PFSK-1 (cell line): ENCODE results near the gene AKIRIN2.

Experiments
- FOXP2 ChIP-seq: optimal IDR thresholded peaks from 2 replicates; pipeline ENCODE3; 2011; ENCODE audit warnings: borderline replicate concordance, control low read depth, inconsistent platforms; ENCODE audit not compliant: insufficient read depth; ENCODE audit errors: extremely low read length, extremely low read depth
- POLR2AphosphoS5 ChIP-seq: IDR thresholded peaks from 2 replicates; pipeline ENCODE4 v1.6.1; 2012; ENCODE audit warnings: low read depth, mild to moderate bottlenecking, control low read depth, low read length, moderate library complexity
- REST ChIP-seq, 2 experiments: IDR thresholded peaks; 2 replicates each; pipeline versions ENCODE4 v1.6.1 to v1.8.0; 2011 to 2012; ENCODE audit warnings: low read depth in 2 of 2, low read length in 2 of 2, control low read depth in 1 of 2, inconsistent platforms in 1 of 2, mild to moderate bottlenecking in 1 of 2, moderate library complexity in 1 of 2; ENCODE audit not compliant: insufficient read depth in 1 of 2
- SIN3A ChIP-seq: IDR thresholded peaks from 2 replicates; pipeline ENCODE4 v1.6.1; 2012; ENCODE audit warnings: mild to moderate bottlenecking, low read length, moderate library complexity, borderline replicate concordance; ENCODE audit not compliant: insufficient read depth
- TAF1 ChIP-seq: IDR thresholded peaks from 2 replicates; pipeline ENCODE4 v1.6.1; 2012; ENCODE audit warnings: low read length, control low read depth, borderline replicate concordance; ENCODE audit not compliant: insufficient read depth

AKIRIN2 gene

GRCh38 chr6:87702589-87702945, 534 bp upstream of the AKIRIN2 start:
- TF ChIP-seq SIN3A (no peak), FOXP2 (no peak), TAF1 (no peak), REST (IDR thresholded peaks at IDR 0.05; ENCODE audit: insufficient read depth in 1 of 2, low read depth in 2 of 2, low read length in 2 of 2) (no peak), POLR2AphosphoS5 (no peak)

- TF ChIP-seq FOXP2 (no peak), REST (IDR thresholded peaks at IDR 0.05; ENCODE audit: insufficient read depth in 1 of 2, low read depth in 2 of 2, low read length in 2 of 2) (no peak), TAF1 (no peak), POLR2AphosphoS5 (no peak), SIN3A (no peak)
Measured at GRCh38 chr6:87701344-87701675, 723 bp downstream of the AKIRIN2 start.

GRCh38 chr6:87700397-87701343, 1.4 kb downstream of the AKIRIN2 start:
- TF ChIP-seq POLR2AphosphoS5 (no peak; the same call in 1 of the 2 replicates), SIN3A (peak; percentile 92; the same call in 1 of the 2 replicates), REST (IDR thresholded peaks at IDR 0.05; ENCODE audit: insufficient read depth in 1 of 2, low read depth in 2 of 2, low read length in 2 of 2) (no peak), FOXP2 (peak; percentile 67), TAF1 (peak; percentile 38; the same call in 1 of the 2 replicates)

GRCh38 chr6:87699576-87699975, 2.5 kb downstream of the AKIRIN2 start:
- TF ChIP-seq REST (IDR thresholded peaks at IDR 0.05; ENCODE audit: insufficient read depth in 1 of 2, low read depth in 2 of 2, low read length in 2 of 2) (no peak), FOXP2 (no peak), TAF1 (no peak), SIN3A (no peak), POLR2AphosphoS5 (no peak)
